Measurements from ENCODE around the gene NTSR2.

- TF ChIP-seq POLR2A (IDR thresholded peaks at IDR 0.05; ENCODE audit: low read depth, low read length) = no peak
- no peak for TF ChIP-seq TAF1 (IDR thresholded peaks at IDR 0.05; ENCODE audit: borderline replicate concordance, low read depth, low read length)
- TF ChIP-seq POLR2AphosphoS5 (IDR thresholded peaks at IDR 0.05; ENCODE audit: low read depth, low read length) = no peak
These were observed 53.8 kb downstream of the NTSR2 start for GRCh38 chr2:11616097-11616687.
